Stimulated activated CD8-positive, alpha-beta memory T cell treated with anti-CD3 and anti-CD28 coated beads, Interleukin-4, amount 100 ng/mL, for 48 hours (primary cell): ENCODE data around the gene GSTT2.

Experiments used
- DNase-seq: peaks from one replicate; pipeline ENCODE4 v3.0.0-alpha.2; 2020

The GSTT2 gene

DNA sequence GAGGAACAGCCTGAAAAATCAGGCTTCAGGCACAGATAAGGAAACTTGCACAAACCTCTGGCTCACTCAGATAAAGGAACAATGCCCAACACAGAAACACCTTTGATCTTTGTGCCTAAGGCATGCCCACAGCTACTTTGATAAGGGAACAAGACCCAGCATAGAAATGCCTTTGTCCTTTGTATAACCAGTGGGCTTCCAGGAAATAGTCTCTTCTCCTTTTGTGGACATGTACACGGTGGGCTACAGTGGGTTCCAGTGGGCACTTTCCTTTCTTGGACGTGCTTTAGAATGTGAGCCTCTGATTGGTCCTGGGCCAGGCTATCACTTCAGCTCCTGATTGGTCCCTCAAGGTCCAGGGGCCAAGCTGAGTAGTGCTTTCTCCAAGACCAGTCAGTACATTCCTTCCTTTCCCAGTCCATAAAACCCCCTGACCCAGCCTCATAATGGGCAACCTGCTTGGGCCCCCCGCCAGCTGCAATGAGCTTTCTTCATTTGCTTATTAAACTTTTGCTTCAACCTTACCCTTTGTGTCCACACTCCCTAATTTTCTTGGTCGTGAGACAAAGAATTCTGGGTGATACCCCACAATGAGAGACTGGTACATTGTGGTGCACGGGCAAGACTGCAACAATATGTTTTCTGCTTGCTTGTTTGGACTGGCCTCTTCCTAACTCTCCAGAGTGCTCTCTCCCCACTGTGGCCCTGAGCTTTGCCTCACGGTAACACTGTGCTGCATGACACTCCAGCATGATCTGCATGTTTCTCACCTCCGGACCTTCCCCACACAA is 29.5 kb downstream of the GSTT2 start:
- no peak for DNase-seq

DNA sequence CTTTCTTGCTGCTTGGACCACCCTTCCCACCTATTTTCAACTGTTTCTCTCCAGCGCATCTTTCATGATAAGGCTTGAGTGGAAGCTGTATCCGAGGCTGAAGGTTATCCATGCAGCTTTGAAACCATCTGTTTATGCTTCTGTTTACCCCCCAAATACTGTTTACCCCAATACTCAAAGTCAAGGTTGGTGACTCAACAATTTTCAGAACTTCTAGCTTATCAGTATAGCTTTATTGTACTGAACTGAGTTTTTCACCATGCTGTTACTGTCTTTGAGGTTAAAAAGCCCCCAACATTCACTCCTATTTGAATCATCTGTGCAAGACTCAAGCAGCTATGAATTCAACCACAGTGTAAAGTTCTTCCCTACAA is 30.1 kb downstream of the GSTT2 start:
- DNase-seq: no peak

DNA sequence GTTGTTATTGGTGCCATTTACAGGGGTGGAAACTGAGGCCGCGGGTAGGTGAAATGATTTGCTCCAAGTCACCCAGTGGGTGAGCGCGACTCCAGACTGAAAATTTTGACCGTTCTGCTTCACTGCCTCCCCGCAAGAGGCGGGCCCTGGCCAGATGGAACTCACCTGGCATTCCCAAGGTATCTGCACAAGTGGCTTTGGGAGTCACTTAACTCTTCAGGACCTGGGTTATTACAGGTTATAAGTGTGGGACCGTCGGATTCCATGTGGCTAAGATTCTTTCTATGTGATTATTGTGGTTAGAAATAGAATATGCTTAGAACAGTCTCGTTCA is 31.8 kb downstream of the GSTT2 start:
- no peak for DNase-seq

DNA sequence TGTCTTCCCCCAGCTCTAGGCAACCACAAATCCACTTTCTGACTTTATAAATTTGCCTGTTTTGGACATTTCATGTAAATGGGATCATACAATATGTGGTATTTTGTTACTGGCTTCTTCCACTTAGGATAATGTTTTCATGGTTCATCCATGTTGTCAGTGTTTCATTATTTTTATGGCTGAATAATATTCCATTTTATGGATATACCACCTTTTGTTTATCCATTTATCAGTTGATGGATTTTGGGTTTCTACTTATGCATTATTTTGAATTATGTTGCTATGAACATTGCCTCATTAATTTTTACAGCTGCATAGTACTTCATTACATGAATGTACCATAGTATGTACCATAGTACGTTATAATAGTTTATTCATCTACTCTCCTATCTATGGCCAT is 36.2 kb downstream of the GSTT2 start:
- no peak for DNase-seq

DNA sequence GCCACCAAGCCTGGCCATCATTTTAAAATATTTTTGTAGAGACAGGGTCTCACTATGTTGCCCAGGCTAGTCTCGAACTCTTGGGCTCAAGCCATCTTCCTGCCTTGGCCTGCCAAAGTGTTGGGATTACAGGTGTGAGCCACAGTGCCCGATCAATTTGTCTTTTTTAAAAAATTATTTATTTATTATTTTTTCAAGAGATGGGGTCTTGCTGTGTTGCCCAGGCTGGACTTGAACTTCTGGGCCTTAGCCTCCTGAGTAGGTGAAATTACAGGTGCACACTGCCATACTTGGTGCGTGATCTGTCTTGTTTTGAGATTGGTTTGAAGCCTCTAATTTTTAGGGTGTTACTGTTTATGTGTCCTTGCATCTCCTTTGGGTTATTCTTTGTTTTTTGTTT is 41.4 kb downstream of the GSTT2 start:
- DNase-seq: no peak

DNA sequence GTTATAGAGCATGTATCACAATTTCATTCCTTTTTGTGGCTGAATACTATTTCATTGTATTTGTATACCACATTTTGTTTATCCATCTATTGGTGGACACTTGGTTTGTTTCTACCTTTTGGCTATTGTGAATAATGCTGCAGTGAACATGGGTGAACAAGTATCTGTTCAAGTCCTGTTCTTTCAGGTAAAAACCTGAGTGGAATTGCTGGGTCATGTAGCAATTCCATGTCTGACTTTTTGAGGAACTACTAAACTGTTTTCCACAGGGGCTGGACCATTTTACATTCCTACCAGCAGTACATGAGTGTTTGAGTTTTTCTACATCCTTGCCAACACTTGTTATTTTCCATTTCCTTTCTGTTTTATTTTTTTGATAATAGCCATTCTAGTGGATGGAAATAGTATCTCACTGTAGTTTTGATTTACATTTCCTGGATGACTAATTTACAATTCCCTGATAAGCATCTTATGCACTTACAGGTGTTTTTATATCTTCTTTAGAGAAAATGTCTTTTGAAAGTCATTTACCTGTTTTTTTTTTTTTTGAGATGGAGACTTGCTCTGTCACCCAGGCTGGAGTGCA is 43.4 kb downstream of the GSTT2 start:
- no peak for DNase-seq

DNA sequence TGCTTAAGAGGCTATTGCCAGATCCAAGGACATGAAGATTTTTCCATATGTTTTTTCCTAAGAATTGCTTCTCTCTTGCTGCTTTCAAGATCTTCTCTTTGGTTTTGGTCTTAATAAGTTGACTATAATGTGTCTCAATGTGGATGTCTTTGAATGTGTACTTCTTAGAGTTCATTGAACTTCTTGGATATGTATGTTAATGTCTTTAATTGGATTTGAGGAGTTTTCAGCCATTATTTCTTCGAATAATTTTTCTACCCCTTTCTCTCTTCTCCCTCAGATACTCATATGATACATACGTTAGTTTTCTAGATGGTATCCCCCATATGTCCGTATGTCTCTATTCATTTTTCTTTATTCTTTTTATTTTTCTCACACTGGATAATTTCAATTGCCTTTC is 44.4 kb downstream of the GSTT2 start:
- no peak for DNase-seq

DNA sequence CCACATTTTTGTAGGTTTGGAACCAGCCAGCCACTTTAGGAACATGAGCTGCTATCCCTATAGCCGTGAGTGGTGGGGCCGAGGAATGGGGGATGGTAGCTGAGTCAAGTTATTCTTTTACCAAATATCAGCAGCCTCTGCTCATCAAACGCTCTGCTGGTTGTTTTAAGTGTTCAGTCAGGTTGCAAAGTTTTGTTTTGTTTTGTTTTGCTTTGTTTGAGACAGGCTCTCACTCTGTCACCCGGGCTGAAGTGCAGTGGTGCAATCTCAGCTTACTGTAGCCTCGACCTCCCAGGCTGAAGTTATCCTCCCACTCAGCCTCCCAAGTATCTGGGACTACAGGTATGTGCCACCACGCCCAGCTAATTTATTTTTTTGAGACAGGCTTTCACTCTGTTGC is 45.5 kb downstream of the GSTT2 start:
- no peak for DNase-seq

DNA sequence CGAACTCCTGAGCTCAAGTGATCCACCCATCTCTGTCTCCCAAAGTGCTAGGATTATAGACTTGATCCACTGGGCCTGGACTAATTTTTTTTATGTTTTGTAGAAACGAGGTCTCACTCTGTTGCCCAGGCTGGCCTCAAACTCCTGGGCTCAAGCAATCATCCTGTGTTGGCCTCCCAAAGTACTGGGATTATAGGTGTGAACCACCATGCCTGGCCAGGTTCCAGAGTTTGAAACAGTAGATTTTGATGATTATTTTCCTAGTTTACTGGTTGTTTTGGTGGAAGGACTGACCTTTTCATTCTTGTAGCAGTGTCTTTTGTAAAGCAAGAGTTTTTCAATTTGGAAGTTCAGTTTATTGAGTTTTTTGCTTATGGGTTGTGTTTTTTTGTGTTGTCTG is 46.1 kb downstream of the GSTT2 start:
- DNase-seq: no peak

DNA sequence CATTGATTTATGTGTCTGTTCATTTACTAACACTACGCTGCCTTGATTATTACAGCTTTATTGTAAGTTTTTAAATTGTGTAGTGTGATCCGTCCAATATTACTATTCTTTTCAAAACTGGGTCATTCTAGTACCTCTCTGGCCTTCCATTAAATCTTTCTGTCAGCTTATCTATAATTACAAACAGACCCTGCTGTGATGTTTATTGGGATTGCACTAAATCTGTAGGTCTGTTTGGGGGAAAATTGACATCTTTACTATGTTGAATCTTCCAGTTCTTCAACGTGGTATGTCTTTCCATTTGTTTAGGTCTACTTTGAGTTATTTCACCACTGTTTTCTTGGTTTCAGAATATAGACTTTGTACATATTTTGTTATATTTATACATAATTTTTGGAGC is 46.8 kb downstream of the GSTT2 start:
- DNase-seq: no peak

DNA sequence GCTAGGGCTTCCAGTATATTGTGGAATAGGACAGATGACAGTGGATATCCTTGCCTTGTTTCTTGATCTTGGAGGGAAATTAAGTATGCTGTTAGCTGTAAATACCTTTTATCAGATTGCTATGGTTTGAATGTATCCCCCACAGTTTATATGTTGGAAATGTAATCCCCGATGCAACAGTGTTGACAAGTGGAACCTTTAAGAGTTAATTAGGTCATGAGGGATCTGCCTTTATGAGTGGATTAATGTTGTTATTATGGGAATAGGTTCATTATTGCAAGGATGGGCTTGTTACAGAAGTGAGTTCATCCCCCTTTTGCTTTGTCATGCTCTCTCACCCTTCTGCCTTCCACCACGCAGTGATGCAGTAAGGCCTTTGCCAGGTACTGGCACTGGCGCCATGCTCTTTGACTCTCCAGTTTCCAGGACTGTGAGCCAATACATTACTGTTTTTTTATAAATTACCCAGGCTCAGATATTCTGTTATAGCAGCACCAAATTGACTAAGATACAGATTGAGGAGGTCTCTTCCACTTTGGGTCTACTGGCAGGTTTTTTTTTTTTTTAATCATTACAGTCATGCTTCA is 47.5 kb downstream of the GSTT2 start:
- DNase-seq: no peak

DNA sequence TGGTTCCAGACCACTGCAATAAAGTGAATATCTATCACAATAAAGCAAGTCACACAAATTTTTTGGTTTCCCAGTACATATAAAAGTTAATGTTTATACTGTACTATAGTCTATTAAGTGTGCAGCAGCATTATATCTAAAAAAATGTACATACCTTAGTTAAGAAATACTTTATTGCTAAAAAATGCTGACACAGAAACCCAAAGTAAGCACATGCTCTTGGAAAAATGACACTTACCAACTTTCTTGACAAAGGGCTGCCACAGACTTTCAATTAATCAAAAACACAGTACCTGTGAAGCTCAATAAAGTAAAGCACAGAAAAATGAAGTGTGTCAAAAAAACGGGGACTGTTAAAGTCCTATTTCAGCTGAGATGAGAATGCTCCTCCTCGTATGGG is 48.1 kb downstream of the GSTT2 start:
- no peak for DNase-seq

DNA sequence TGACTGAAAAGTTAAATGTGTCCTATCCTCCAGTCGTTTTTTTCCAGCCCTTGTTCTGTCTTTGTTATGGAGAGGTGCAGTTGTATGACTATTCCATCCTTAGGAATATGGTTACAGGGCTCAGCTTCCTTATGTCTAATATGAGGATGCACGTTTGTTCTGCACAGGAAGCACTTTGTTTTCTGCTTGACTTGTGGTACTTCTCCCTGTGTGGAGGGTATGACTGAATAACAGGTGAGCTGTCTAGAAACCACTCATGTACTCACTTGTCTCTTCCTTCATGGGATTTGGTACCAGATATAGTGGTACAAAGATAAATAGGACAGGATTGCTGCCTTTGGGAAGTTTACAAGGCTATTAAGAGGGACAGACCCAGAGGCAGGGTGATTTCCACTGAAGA is 48.6 kb downstream of the GSTT2 start:
- no peak for DNase-seq

DNA sequence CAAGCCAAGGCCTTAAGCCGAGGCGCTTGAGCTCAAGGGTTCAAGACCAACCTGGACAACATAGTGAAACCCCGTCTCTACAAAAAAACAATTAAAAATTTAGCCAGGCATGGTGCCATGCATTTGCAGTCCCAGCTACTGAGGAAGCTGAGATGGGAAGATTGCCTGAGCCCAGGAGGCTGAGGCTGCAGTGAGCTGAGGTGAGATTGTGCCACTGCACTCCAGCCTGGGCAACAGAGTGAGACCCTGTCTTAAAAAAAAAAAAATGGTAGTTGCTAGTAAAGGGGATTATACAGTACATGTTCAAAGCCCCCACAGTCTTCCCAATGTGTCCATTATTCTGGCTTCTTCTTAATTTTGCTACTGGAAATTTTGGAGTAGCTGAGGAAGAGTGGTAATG is 49.4 kb downstream of the GSTT2 start:
- DNase-seq: no peak

DNA sequence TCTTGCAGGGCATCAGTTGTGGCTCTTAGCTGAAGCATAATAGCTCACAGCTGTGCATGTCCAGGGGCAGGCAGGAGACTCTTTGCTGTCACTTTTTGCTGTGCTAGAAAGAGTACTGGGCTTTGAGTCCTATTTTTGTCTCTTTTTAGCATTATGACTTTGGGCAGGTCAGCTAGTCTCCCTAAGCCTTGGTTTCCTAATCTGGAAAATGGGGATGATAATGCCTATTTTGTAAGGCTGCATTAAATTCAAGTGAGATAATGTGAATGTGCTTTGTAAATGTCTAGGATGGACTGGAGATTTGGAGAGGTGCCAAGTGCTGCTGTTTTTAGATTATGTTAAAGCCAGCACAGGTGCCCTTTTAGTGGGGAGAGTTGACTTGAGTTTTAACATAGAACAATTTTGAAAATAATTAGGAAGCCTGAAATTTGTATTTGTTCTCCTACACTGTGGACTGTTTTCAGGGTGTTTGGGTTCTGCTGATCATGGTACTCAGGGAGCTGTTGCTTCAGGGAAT is 50.3 kb downstream of the GSTT2 start:
- DNase-seq: no peak
